ENCODE results near the gene SGCA. TPM values are rescaled to one million over a fixed set of nuclear protein-coding genes. Genes with fewer than 3 reads are reported as not detected.

SGCA gene
- total RNA-seq, 1 donor from 2014 or later: 12.0 TPM

GRCh38 chr17:50173335-50173941 is 7.6 kb downstream of the SGCA start:
- H3K27me3 Mint-ChIP-seq (ENCODE audit: unreplicated experiment): no peaks in the 10 kb centered on the region
- no peak for TF ChIP-seq CTCF (IDR thresholded peaks at IDR 0.05)
- DNase-seq (ENCODE audit: extremely low spot score, unreplicated experiment): no peak
- H3K27ac Mint-ChIP-seq (ENCODE audit: unreplicated experiment): peak overlapping the region; percentile 98
- H3K4me1 Mint-ChIP-seq (ENCODE audit: unreplicated experiment): peaks cover 88% of the 10 kb centered on the region
- H3K36me3 Mint-ChIP-seq (ENCODE audit: unreplicated experiment): peaks cover 3% of the 10 kb centered on the region
- H3K4me3 Mint-ChIP-seq (ENCODE audit: unreplicated experiment): peak overlapping the region; percentile 39
- no peaks in the 10 kb centered on the region for H3K9me3 Mint-ChIP-seq (ENCODE audit: unreplicated experiment)

DNA sequence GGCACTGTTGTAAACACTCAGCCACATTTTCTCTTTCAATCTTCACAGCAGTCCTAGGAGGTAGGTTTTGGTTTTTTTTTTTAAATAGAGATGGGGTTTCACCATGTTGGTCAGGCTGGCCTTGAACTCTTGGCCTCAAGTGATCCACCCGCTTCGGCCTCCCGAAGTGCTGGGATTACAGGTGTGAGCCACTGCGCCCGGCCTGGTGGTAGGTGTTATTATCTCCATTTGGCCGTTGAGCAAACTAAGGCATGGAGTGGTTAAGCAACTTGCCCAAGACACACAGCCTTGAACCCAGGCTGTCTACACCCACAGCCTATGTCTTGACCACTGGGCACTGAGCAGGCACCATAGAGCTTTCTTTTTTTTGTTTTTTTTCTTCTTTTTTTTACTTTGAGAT is 8.6 kb downstream of the SGCA start:
- Mint-ChIP-seq H3K9me3 (ENCODE audit: unreplicated experiment) (no peaks in the 10 kb centered on the region), H3K27me3 (ENCODE audit: unreplicated experiment) (no peaks in the 10 kb centered on the region), H3K4me1 (ENCODE audit: unreplicated experiment) (peaks cover 87% of the 10 kb centered on the region), H3K27ac (ENCODE audit: unreplicated experiment) (peak overlapping the region; percentile 98), H3K4me3 (ENCODE audit: unreplicated experiment) (no peak overlapping the region), H3K36me3 (ENCODE audit: unreplicated experiment) (peaks cover 3% of the 10 kb centered on the region)
- no peak for TF ChIP-seq CTCF (IDR thresholded peaks at IDR 0.05)
- no peak for DNase-seq (ENCODE audit: extremely low spot score, unreplicated experiment)

- H3K4me3 Mint-ChIP-seq (ENCODE audit: unreplicated experiment): peak overlapping the region; percentile 14
- no peak for TF ChIP-seq CTCF (IDR thresholded peaks at IDR 0.05)
- H3K9me3 Mint-ChIP-seq (ENCODE audit: unreplicated experiment): no peaks in the 10 kb centered on the region
- DNase-seq (ENCODE audit: extremely low spot score, unreplicated experiment): no peak
- H3K4me1 Mint-ChIP-seq (ENCODE audit: unreplicated experiment): peaks cover 90% of the 10 kb centered on the region
- H3K27ac Mint-ChIP-seq (ENCODE audit: unreplicated experiment): peak overlapping the region; percentile 98
- peaks cover 3% of the 10 kb centered on the region for H3K36me3 Mint-ChIP-seq (ENCODE audit: unreplicated experiment)
- no peaks in the 10 kb centered on the region for H3K27me3 Mint-ChIP-seq (ENCODE audit: unreplicated experiment)
These were observed 9.4 kb downstream of the SGCA start for GRCh38 chr17:50175035-50175807.

GRCh38 chr17:50176559-50177357 is 11.0 kb downstream of the SGCA start:
- Mint-ChIP-seq H3K27ac (ENCODE audit: unreplicated experiment) (peak overlapping the region; percentile 98), H3K27me3 (ENCODE audit: unreplicated experiment) (no peaks in the 10 kb centered on the region), H3K9me3 (ENCODE audit: unreplicated experiment) (no peaks in the 10 kb centered on the region), H3K36me3 (ENCODE audit: unreplicated experiment) (no peaks in the 10 kb centered on the region), H3K4me3 (ENCODE audit: unreplicated experiment) (peak overlapping the region; percentile 18), H3K4me1 (ENCODE audit: unreplicated experiment) (peaks cover 94% of the 10 kb centered on the region)
- no peak for DNase-seq (ENCODE audit: extremely low spot score, unreplicated experiment)
- peak; percentile 44 for TF ChIP-seq CTCF (IDR thresholded peaks at IDR 0.05)

- no peaks in the 10 kb centered on the region for H3K27me3 Mint-ChIP-seq (ENCODE audit: unreplicated experiment)
- H3K4me3 Mint-ChIP-seq (ENCODE audit: unreplicated experiment): peak overlapping the region; percentile 51
- no peak for TF ChIP-seq CTCF (IDR thresholded peaks at IDR 0.05)
- H3K27ac Mint-ChIP-seq (ENCODE audit: unreplicated experiment): peak overlapping the region; percentile 98
- DNase-seq (ENCODE audit: extremely low spot score, unreplicated experiment): no peak
- H3K4me1 Mint-ChIP-seq (ENCODE audit: unreplicated experiment): peaks cover 92% of the 10 kb centered on the region
- H3K9me3 Mint-ChIP-seq (ENCODE audit: unreplicated experiment): no peaks in the 10 kb centered on the region
- no peaks in the 10 kb centered on the region for H3K36me3 Mint-ChIP-seq (ENCODE audit: unreplicated experiment)
These were observed 11.7 kb downstream of the SGCA start for GRCh38 chr17:50177476-50177875.
